GM23338 (cell line): Measurements from ENCODE around the gene GPR34.

Source experiments
- EZH2 ChIP-seq: fragments of 200-600 bp; sonication (generic); IDR thresholded peaks from one replicate; pipeline ENCODE4 v1.8.0; 2017; ENCODE audit warnings: antibody characterized with exemption, mild to moderate bottlenecking, low read depth; ENCODE audit not compliant: unreplicated experiment
- EZH2phosphoT487 ChIP-seq: fragments of 200-600 bp; sonication (generic); IDR thresholded peaks from one replicate; pipeline ENCODE4 v1.8.1; 2018; ENCODE audit warnings: antibody characterized with exemption; ENCODE audit not compliant: unreplicated experiment
- POLR2AphosphoS5 ChIP-seq: IDR thresholded peaks from 2 replicates; pipeline ENCODE4 v1.6.1; 2016; ENCODE audit warnings: antibody characterized with exemption, low read depth
- TF ChIP-seq, protein P1 (sequence below), 2 experiments: fragments of 200-600 bp in 1 of 2; sonication (generic) in 1 of 2; conservative IDR thresholded peaks; 2 replicates each; pipeline versions ENCODE4 v1.5.1 to v1.6.1; 2016 to 2017; ENCODE audit warnings: antibody characterized with exemption in 2 of 2, low read depth in 2 of 2, mild to moderate bottlenecking in 2 of 2, moderate library complexity in 1 of 2

DNA sequence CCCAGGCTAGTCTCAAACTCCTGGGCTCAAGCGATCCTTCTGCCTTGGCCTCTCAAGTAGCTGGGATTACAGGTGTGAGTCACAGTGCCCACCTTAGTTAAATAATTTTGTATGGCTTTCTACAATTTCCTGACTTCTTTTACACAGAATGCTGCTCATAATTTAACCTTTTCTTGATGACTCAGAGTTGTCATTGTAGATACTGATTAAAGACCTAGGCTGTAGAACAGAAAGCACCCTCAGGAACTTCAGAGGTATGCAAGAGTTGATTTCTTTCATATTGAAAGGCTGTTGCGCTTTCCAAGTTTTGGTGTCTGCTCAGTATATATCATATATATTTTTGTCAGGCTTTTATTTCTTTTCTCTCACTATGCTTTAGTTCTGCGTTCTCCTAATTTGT is 21.1 kb upstream of the GPR34 start:
- TF ChIP-seq EZH2 (no peak), EZH2phosphoT487 (no peak), POLR2AphosphoS5 (no peak)
- TF ChIP-seq, protein P1, sequence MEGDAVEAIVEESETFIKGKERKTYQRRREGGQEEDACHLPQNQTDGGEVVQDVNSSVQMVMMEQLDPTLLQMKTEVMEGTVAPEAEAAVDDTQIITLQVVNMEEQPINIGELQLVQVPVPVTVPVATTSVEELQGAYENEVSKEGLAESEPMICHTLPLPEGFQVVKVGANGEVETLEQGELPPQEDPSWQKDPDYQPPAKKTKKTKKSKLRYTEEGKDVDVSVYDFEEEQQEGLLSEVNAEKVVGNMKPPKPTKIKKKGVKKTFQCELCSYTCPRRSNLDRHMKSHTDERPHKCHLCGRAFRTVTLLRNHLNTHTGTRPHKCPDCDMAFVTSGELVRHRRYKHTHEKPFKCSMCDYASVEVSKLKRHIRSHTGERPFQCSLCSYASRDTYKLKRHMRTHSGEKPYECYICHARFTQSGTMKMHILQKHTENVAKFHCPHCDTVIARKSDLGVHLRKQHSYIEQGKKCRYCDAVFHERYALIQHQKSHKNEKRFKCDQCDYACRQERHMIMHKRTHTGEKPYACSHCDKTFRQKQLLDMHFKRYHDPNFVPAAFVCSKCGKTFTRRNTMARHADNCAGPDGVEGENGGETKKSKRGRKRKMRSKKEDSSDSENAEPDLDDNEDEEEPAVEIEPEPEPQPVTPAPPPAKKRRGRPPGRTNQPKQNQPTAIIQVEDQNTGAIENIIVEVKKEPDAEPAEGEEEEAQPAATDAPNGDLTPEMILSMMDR (conservative IDR thresholded peaks at IDR 0.05; ENCODE audit: low read depth in 2 of 2) = no peak
